Duodenal mucosa (tissue), 2 donors: ENCODE data around the gene KRT79.

Experiments used
- H3K27ac ChIP-seq: one replicate; pipeline ENCODE4 v1.7.0; 2013; ENCODE audit warnings: low read depth, low read length
- H3K27me3 ChIP-seq, 2 donors: one replicate each; pipeline ENCODE4 v1.7.0; 2013; ENCODE audit warnings: low read length in 2 of 2, control low read depth in 1 of 2; ENCODE audit not compliant: insufficient read depth in 2 of 2, control insufficient read depth in 1 of 2
- H3K36me3 ChIP-seq, 2 donors: one replicate each; pipeline ENCODE4 v1.7.0; 2013; ENCODE audit warnings: low read length in 2 of 2, control low read depth in 1 of 2; ENCODE audit not compliant: insufficient read depth in 2 of 2, control insufficient read depth in 1 of 2
- H3K4me1 ChIP-seq, 2 donors: one replicate each; pipeline ENCODE4 v1.7.0; 2013; ENCODE audit warnings: low read length in 2 of 2, control low read depth in 1 of 2; ENCODE audit not compliant: insufficient read depth in 2 of 2, control insufficient read depth in 1 of 2
- H3K4me3 ChIP-seq, 2 donors: one replicate each; pipeline ENCODE4 v1.7.0; 2013; ENCODE audit warnings: low read length in 2 of 2, low read depth in 1 of 2
- H3K9ac ChIP-seq, 2 donors: one replicate each; pipeline ENCODE4 v1.7.0; 2013; ENCODE audit warnings: low read length in 2 of 2, low read depth in 1 of 2
- H3K9me3 ChIP-seq, 2 donors: one replicate each; pipeline ENCODE4 v1.7.0; 2013; ENCODE audit warnings: low read length in 2 of 2, control low read depth in 1 of 2; ENCODE audit not compliant: control insufficient read depth in 1 of 2

Gene KRT79

DNA sequence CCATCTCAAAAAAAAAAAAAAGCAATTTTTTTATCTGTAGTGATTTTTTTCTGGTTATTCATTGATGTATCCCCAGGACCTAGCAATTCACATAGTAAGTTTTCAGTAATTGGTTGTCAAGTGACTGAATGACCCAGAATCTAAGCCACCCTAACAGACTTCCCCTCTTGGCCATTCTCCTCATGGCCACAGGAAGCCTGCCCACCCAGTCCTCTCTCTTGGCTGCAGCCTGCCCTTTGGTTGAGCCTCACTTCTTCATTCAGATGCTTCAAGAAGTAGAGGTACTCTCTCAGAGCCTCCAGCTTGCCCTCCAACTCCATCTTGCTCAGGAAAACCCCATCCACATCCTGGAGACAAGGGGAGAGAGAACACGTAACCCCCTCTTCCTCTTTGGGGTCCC is 11.8 kb upstream of the KRT79 start:
- no peaks in the 10 kb centered on the region for H3K4me1 ChIP-seq
- no peaks in the 10 kb centered on the region for H3K27me3 ChIP-seq
- H3K36me3 ChIP-seq = no peaks in the 10 kb centered on the region
- no peak overlapping the region for H3K4me3 ChIP-seq
- H3K9me3 ChIP-seq = no peaks in the 10 kb centered on the region
- H3K27ac ChIP-seq = no peak overlapping the region
- H3K9ac ChIP-seq = no peak overlapping the region

DNA sequence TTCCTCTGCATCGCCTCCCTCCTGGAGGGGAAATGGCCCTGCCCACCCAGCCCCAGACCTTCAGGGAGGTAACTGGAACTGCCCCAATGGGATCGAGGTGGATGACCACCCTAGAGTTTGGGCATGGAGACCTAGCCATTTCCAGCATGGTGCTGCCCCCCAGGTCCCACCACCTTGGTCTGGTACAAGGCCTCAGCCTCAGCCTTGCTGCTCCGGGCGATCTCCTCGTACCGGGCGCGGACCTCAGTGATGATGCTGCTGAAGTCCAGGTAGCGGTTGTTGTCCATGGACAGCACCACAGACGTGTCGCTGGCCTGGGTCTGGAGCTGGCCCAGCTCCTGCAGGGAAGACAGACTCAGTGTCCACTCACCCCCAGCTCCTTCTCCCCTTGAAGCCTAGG is 10.3 kb upstream of the KRT79 start:
- Histone ChIP-seq H3K36me3 (no peaks in the 10 kb centered on the region), H3K4me3 (no peak overlapping the region), H3K4me1 (no peaks in the 10 kb centered on the region), H3K27ac (no peak overlapping the region), H3K9me3 (no peaks in the 10 kb centered on the region), H3K9ac (no peak overlapping the region), H3K27me3 (peaks cover 0 to 4% of the 10 kb centered on the region in 2 donors)

DNA sequence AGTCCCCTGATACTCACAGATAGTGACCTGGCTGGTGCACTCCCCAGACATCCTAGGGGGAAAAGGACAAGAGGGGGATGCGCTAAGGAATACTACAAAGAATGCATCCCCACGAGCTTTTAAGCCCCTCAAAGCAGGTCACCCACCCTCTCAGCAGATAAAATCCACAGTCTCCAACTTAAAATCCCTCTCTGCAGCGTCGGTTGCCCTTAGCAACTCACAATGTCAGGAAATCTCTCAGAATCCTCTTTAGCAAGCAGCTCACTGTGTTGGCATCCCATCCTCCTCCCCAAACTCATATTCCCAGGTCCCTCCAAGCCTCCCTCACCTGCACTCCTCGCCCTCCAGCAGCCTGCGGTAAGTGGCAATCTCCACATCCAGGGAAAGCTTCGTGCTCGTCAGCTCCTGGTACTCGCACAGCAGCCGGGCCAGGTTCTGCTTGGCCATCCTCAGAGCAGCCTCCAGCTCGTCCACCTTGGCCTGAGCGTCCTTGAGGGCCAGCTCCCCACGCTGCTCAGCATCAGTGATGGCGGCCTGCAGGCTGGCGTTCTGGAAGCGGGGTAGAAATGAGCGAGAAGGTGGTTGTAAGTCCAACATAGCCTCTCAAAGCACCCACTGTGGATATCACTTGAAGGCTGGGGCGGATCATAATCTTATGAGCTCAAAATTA is 5.5 kb upstream of the KRT79 start:
- H3K36me3 ChIP-seq = no peaks in the 10 kb centered on the region
- no peak overlapping the region for H3K4me3 ChIP-seq
- H3K27ac ChIP-seq = no peak overlapping the region
- no peaks in the 10 kb centered on the region for H3K4me1 ChIP-seq
- H3K27me3 ChIP-seq = peaks cover 7 to 10% of the 10 kb centered on the region in 2 donors
- H3K9me3 ChIP-seq = no peaks in the 10 kb centered on the region
- H3K9ac ChIP-seq = no peak overlapping the region

DNA sequence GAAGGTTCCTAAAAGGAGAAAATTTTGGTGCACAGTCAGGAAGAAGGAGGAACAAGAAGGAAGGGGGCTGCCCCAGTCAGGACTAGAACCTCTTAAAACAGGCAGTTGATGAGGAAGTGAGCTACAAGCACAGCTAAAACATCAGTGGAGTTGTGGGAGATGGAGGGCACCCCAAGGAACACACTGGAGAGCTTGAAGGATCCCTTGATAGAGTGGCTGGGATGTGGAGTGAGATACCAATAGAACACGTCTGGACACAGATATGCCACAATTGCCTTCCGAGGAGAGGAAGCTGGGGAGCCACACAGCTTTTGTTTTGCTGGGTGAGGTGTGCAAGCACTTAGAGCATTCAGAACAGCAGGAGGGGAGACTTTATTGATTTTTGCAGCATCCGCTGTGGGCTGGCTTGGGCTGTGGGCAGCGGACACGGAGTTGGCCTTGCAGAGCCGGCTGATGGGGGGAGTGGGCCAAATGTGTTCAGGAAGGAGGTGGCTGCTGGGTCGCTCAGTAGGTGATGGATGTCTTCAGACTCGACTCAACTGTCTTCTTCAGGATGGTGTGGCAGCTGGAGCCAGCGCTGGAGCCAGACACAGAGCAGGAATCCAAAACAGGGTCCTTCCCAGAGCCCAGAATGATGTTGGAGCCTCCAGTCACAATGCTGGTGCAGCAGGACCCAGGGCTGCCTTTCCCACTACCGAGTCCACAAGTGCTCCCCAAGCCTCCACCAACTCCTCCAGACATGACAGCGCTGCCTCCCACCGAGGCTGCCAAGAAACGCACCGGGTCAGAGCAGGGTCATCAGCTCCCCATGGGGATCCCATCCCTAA is 4.7 kb upstream of the KRT79 start:
- Histone ChIP-seq H3K36me3 (no peaks in the 10 kb centered on the region), H3K27ac (no peak overlapping the region), H3K9me3 (no peaks in the 10 kb centered on the region), H3K4me3 (no peak overlapping the region), H3K9ac (no peak overlapping the region), H3K4me1 (no peaks in the 10 kb centered on the region), H3K27me3 (peaks cover 7 to 10% of the 10 kb centered on the region in 2 donors)

DNA sequence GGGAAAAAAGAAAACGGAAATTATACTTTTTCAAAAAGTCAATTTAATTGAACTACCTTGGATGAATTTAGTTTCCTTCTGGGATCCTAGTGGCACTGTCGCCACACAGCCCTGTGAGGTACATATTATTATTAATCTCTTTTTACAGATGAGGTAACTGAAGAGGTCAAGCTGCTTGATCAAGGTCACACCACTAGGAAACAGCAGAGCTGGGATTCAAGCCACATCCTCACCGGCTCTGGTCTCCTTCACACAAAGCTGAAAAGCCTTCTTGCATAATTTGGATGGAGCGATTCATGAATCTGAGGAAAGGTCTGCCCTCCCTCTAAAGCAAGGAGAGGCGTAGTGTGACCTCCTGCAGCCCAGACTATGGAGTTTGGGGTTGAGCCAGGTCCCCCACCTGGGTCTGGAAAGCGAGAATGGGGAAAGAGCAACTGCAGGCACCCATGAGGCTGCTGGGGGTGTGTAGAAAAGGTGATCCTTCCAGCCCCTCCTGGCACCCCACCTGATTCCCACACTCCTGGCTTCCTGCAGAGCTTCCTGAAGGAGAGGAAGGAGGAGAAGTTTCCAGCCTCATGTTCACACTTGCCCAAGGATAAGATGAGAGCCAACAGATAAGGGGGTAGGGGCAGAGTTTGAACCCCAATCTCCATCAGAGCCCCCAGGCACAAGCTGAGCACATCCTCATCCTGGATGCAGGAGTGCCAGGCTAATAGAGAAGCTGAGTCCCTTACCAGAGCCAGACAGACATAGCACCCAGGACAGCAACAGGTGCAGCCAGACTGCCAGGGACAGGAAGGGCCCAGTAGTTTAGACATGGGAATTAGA is 3.9 kb upstream of the KRT79 start:
- no peaks in the 10 kb centered on the region for H3K36me3 ChIP-seq
- no peak overlapping the region for H3K27ac ChIP-seq
- no peak overlapping the region for H3K4me3 ChIP-seq
- H3K4me1 ChIP-seq = peaks cover 0 to 5% of the 10 kb centered on the region in 2 donors
- H3K27me3 ChIP-seq = peaks cover 7 to 10% of the 10 kb centered on the region in 2 donors
- H3K9me3 ChIP-seq = no peaks in the 10 kb centered on the region
- H3K9ac ChIP-seq = no peak overlapping the region

DNA sequence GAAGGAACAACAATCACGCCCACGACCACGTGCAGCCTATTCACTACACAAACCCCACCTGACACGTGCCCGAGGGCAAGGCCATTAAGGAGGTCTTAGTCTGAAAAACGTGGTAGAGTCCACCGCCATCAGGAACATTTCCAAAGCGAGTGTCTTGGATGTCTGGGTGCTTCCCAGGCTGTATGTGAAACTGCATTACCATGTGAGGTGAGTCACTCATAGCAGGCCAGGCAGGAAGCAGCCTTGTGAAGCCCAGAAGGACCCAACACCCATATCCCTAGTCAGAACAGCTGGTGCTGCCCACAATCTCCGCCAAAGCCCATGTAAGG is 3.3 kb upstream of the KRT79 start:
- Histone ChIP-seq H3K27ac (no peak overlapping the region), H3K4me1 (peaks cover 0 to 11% of the 10 kb centered on the region in 2 donors), H3K9ac (no peak overlapping the region), H3K27me3 (peaks cover 7 to 10% of the 10 kb centered on the region in 2 donors), H3K4me3 (no peak overlapping the region), H3K9me3 (no peaks in the 10 kb centered on the region), H3K36me3 (no peaks in the 10 kb centered on the region)

DNA sequence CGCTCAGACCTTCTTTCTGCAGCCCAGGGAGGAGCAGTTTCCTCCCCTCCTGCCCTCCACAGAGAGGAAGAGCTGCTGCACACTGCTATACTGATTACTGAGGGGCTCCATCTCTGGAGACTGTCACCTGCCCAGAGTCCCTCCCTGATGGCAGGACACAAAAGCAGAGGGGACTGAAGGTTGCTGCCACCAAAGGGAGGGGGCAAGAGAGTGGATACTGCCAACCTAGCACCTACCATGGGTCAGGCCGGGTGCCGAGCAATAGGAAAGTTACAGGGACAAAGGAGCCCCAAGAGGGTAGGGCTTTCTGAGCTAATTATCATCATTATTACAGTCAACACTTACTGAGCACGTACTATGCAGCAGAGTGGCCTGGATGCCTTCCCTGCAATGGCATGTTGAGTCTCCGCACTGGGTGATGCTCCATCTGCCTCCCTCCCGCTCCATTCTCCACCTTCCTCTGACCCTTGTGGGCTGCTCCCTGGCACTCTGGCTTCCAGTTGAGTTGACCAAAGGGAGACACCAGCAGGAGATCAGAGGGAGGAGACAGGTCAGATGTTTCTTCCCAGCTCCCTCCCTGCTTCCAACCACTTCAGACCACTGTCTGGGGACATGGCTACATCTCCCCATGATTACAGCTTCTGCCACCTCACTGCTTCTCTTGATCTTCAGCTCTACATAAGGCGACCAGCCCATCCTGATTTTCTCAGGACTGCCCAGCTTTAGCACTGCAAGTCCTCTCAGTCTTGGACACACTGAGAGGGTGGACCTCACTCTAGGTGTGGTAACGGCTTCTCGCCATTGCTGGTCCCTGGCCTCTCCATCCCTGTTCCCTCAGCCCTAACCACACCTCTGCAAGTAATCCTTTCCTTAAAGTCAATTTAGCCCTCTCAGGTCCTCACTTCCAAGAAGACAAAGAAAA is 2.6 kb upstream of the KRT79 start:
- Histone ChIP-seq H3K27me3 (peaks cover 7 to 10% of the 10 kb centered on the region in 2 donors), H3K27ac (no peak overlapping the region), H3K9me3 (no peaks in the 10 kb centered on the region), H3K4me1 (peaks cover 0 to 11% of the 10 kb centered on the region in 2 donors), H3K4me3 (no peak overlapping the region), H3K9ac (no peak overlapping the region), H3K36me3 (no peaks in the 10 kb centered on the region)

DNA sequence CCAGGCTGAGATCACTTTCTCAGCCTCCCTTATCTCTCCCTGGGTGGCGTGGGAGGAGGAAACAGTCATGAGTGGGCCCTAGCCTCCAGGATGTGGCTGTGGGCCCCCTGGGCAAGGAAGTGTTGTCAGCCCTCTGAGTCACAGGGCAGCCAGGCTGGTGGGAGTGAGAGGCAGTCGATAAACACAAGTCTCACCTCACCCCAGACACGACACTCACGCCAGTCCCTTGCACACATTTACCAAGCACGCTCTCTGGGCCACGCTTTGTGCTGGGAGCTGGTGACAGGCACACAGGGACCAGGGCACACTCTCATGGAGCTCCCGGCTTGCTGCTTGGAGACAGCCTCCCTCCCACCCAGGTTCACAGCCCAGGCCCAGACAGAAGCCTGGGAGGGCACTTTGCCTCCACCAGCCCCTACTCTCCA is 1.9 kb upstream of the KRT79 start:
- no peak overlapping the region for H3K9ac ChIP-seq
- peaks cover 0 to 11% of the 10 kb centered on the region in 2 donors for H3K4me1 ChIP-seq
- H3K4me3 ChIP-seq = no peak overlapping the region
- no peak overlapping the region for H3K27ac ChIP-seq
- H3K27me3 ChIP-seq = peaks cover 7 to 10% of the 10 kb centered on the region in 2 donors
- H3K9me3 ChIP-seq = no peaks in the 10 kb centered on the region
- H3K36me3 ChIP-seq = no peaks in the 10 kb centered on the region

DNA sequence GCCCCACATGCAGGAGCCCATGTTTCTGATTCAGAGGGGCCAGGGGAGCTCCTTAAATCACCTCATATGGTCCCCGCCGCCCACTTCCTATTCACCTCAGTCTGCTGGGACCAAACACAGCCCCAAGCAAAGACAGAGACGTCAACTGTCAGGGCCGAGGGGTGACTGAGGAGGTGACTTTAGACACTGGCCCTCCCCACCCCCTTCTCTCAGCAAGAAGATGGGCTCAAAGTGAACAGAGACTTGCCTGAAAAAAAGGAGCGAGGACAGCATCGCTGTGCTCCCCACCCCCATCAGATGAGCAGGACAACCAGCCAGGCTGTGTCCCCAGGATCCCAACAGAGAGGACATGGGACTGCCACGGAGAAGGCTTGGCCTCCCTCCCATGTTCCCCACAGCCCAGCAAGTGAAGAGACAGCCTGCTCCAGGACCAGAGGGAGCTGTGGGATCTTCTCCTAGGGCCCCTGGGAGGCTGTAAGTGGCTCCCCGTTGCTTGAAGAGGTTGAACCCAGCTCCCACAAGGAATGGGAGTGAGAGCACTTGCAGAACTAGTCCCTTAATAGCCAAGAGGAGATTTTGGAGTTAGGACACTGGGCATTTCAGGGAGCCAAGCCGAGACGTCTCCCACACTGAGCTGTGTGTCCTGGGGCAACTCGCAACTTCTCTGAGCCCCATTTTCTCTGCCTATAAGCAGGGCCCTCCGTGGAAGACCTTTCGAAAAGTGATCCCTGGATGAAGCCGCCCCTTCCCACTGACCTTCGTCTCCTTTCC is 1.3 kb upstream of the KRT79 start:
- peaks cover 0 to 11% of the 10 kb centered on the region in 2 donors for H3K4me1 ChIP-seq
- peaks cover 7 to 10% of the 10 kb centered on the region in 2 donors for H3K27me3 ChIP-seq
- no peak overlapping the region for H3K4me3 ChIP-seq
- H3K27ac ChIP-seq = no peak overlapping the region
- no peaks in the 10 kb centered on the region for H3K9me3 ChIP-seq
- H3K9ac ChIP-seq = no peak overlapping the region
- no peaks in the 10 kb centered on the region for H3K36me3 ChIP-seq
